ENCODE measurements around the gene PPA1. TPM values are rescaled to one million over a fixed set of nuclear protein-coding genes. Genes with fewer than 3 reads are reported as not detected.
"Not testable (repeated sequence)": the region's sequence is repeated elsewhere in the genome, so short reads cannot be mapped to it uniquely, and the experiment has no call there.

Gene PPA1
- total RNA-seq, result 108 TPM
- long read RNA-seq, transcript PPA1-202 (11 exons, 1,295 nt), result major isoform, 59 of 61 reads
- long read RNA-seq, partial matches to known transcripts, result 1 of 61 reads
- long read RNA-seq, other reads (novel, unspliced or antisense), result 1 of 61 reads

GRCh38 chr10:70233109-70233938 lies at the start of gene PPA1:
TSS of gene PPA1 (minus strand) at chr10:70233429. CDS start at chr10:70233327, 102 bp downstream.
- intact Hi-C loops (cut with DNase I), result no loop called here
- DNase-seq (ENCODE audit: missing footprints) (peak; percentile 100), ATAC-seq (peak; percentile 99)

DNA sequence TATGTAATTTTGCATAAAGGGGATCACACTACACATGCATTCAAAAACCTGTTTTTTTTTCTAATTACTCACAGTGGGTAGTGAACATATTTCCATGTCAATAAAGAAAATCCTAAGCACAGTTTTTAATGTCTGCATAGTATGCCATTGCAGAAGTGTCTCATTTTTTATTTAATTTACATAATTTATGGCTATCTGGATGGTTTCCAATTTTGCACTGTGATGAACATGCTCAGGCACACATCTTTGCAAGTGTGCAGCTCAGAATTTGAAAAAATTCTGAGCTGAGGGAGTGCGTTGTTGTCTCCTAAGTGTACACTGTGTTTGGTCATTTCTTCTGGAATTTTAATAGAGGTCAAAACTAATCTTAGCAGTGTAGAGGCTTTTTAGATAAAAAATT lies 48.4 kb upstream of the PPA1 start:
- no peak for DNase-seq (ENCODE audit: missing footprints)
- no peak for ATAC-seq
- intact Hi-C loops (cut with DNase I), result no loop called here

DNA sequence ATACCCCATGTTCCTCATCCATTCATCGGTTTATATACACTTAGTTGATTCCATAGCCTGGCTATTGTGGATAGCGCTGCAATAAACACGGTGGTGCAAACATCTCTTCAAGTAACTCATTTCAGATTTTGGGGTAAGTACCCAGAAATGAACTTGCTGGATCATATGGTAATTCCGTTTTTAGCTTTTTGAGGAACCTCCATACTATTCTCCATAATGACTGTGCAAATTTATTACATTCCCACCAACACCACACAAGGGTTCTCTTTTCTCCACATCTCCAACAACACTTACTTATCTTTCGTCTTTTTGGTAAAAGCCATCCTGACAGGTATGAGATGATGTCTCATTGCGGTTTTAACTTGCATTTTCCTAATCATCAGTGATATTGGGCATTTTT lies 46.9 kb upstream of the PPA1 start:
- intact Hi-C loops (cut with DNase I), result no loop called here
- no peak for ATAC-seq
- no peak for DNase-seq (ENCODE audit: missing footprints)

GRCh38 chr10:70277396-70278030 lies 44.3 kb upstream of the PPA1 start:
- no peak for DNase-seq (ENCODE audit: missing footprints)
- intact Hi-C loops (cut with DNase I), result no loop called here
- no peak for ATAC-seq

- intact Hi-C loops (cut with DNase I), result loop anchor here (2.0 kb wide), 1 partner anchor 90 kb away; no protein-coding TSS in a partner anchor
- ATAC-seq, result peak; percentile 76
- DNase-seq (ENCODE audit: missing footprints), result no peak
These were observed 41.4 kb upstream of the PPA1 start for GRCh38 chr10:70274643-70275042.

DNA sequence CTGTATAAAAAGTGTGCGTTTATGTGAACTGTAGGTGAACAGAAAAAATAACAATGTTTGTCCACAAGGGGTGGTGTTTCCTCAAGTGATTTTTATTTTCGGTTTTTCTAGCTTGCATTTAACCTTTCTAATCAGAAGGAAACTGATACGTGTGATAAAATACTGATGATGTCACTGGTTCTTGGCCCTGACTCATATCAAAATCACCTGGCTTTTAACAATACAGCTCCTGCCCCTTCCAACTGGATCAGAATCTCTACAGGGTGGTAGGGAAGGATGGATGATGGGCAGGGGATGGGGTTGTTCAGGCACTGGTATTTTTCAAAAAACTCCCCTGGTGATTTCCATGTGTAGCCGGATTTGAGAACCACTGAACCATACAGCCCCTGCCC lies 39.7 kb upstream of the PPA1 start:
- ATAC-seq, result no peak
- intact Hi-C loops (cut with DNase I), result no loop called here

GRCh38 chr10:70271996-70272924 lies 39.0 kb upstream of the PPA1 start:
- ATAC-seq (peak; percentile 58), DNase-seq (ENCODE audit: missing footprints) (no peak)
- intact Hi-C loops (cut with DNase I), result no loop called here

More for the DNA sequence above, 39.7 kb upstream of the PPA1 start:
- no peak for DNase-seq (ENCODE audit: missing footprints)

DNA sequence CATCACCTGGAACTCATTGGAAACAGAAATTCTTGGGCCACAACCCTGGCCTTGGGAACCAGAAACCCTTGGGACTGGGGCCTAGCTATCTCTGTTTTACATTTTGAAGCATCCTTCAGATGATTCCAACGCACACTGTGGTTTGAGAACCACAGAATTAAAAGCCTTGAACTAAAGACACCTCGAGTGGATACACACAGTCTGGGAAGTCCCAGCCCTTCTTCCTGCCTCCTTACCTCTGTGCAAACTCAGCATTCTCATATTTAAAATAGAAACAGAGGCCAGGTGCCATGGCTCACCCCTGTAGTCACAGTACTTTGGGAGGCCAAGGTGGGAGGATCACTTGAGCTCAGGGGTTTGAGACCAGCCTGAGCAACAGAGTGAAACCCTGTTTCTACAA lies 37.7 kb upstream of the PPA1 start:
- ATAC-seq (no peak), DNase-seq (ENCODE audit: missing footprints) (no peak)
- intact Hi-C loops (cut with DNase I), result no loop called here

GRCh38 chr10:70269741-70270140 lies 36.5 kb upstream of the PPA1 start:
- ATAC-seq, result no peak
- no peak for DNase-seq (ENCODE audit: missing footprints)
- intact Hi-C loops (cut with DNase I), result no loop called here

DNA sequence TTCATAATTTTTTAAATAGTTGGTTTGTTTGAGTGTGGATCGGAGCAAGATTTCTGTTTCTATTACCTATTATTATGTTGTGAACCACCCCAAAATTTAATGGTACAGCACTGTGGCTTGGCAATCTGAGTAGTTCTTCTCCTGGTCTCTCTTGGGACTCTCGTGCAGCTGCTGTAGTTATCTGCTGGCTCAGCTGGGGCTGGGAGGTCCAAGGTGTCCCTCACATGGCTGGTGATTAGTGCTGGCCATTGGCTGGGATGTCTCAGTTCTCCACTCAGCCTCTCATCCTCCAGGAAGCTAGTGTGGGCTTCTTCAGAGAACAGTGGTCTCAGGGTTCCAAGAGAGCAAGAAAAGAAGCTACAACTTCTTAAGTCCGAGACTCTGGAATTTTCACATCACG lies 35.1 kb upstream of the PPA1 start:
- intact Hi-C loops (cut with DNase I), result no loop called here
- no peak for DNase-seq (ENCODE audit: missing footprints)
- no peak for ATAC-seq

DNA sequence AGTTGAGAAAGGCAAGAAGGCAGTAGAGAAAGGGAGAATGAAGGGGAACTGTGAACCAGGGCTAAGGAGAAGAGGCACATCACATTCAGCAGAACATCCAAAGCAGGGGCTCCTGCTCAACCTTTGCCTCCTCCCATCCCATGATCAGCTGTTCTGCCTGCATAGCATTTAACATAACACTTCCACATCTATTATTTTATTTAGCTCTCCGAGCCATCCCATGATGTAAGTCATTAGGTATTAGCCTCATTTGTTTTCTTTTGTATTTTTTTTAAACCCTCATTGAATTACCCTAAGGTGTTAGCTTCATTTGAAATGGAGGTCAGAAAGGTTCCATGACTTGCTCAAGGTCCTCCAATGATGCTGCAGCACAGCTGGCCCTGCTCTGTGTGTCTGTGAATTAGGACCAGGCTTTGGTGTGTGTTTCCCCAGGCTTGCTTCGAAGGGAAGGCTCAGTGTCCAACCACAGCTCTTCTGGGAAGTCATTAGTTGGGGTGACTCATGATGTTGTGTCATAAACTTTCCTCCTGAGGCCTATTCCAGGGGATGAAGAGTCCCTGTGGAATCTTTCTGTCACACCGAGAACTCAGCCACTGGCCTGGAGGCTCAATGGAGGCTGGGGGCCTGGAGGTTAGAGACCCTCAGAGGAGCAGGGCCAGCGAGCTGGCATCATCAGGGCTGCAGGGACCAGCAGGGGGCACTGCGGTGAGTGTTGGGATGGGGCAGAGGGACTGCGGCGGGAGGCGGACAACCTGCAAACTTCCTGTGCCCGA lies 34.1 kb upstream of the PPA1 start:
- DNase-seq (ENCODE audit: missing footprints) (no peak), ATAC-seq (no peak)
- intact Hi-C loops (cut with DNase I), result no loop called here

- ATAC-seq (no peak), DNase-seq (ENCODE audit: missing footprints) (no peak)
- intact Hi-C loops (cut with DNase I), result no loop called here
These were observed 33.5 kb upstream of the PPA1 start for GRCh38 chr10:70266701-70267100.

GRCh38 chr10:70266056-70266455 lies 32.8 kb upstream of the PPA1 start:
- intact Hi-C loops (cut with DNase I), result no loop called here
- no peak for ATAC-seq

DNA sequence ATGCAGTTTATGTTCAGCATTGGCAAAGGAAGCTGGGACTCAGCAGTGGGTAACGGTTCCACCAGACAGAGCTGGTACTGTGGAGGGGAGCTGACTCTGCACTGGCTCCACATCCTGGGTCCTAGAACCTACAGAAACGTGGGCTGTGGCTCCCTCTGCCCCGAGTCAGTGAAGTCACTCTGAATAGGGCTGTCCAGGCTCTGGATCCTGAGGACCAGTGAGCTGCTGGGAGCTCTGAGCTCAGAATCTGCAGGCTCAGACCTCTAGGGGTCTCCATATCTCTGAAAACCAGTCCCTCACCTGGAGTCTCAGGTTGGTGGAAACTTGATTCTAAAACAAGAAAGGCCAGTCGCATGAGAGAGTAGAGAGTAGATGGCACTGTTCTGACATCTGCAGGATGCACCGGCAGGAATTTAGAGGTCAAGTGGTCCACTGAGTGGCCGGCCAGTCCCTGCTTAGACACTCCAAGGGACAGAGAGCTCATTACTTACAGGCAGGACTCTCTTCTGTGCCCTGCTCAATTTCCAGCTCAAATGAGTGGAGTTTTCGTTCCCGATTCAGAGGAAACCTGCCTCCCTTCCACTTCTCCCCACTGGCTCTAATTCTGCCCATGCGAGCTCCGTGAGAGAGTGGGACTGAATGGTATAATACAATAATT lies 31.9 kb upstream of the PPA1 start:
- DNase-seq (ENCODE audit: missing footprints) (no peak), ATAC-seq (no peak)
- intact Hi-C loops (cut with DNase I), result no loop called here

More at GRCh38 chr10:70266056-70266455, 32.8 kb upstream of the PPA1 start:
- DNase-seq (ENCODE audit: missing footprints), result no peak

GRCh38 chr10:70260734-70261133 lies 27.5 kb upstream of the PPA1 start:
- DNase-seq (ENCODE audit: missing footprints) (no peak), ATAC-seq (no peak)
- intact Hi-C loops (cut with DNase I), result no loop called here

GRCh38 chr10:70260259-70260658 lies 27.0 kb upstream of the PPA1 start:
- no peak for ATAC-seq
- intact Hi-C loops (cut with DNase I), result no loop called here
- no peak for DNase-seq (ENCODE audit: missing footprints)

GRCh38 chr10:70258216-70258615 lies 25.0 kb upstream of the PPA1 start:
- no peak for ATAC-seq
- DNase-seq (ENCODE audit: missing footprints), result no peak
- intact Hi-C loops (cut with DNase I), result no loop called here

DNA sequence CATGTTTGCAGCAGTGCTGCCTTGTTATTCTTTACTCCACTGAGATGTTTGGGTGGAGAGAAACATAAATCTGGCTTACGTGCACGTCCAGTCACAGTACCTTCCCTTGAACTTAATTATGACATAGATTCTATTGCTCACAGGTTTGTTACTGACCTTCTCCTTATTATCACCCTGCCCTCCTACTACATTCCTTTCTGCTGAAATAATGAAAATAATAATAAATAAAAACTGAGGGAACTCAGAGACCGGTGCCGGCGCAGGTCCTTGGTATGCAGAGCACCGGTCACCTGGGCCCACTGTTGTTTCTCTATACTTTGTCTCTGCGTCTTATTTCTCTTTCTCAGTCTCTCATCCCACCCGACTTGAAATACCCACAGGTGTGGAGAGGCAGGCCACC lies 24.6 kb upstream of the PPA1 start:
- ATAC-seq; DNase-seq (ENCODE audit: missing footprints); intact Hi-C loops (cut with DNase I): not testable (repeated sequence)

Measured in Right ventricle myocardium inferior (tissue), 1 donor.